GM12878 (cell line): ENCODE data around the gene GRIN2C. TPM values are rescaled to one million over a fixed set of nuclear protein-coding genes. Genes with fewer than 3 reads are reported as not detected.

Source experiments
- ATAC-seq: fragments of 200-7000 bp; cut with Tn5 transposase; 3 replicates; pipeline ENCODE4 v1.9.1; 2020; ENCODE audit warnings: mild to moderate bottlenecking, moderate library complexity
- BruUV-seq: library from RNA; stranded (reverse); fragments of 400-500 nt; replicated peaks from 2 replicates; lab custom pipeline; 2021; lab: Mats Ljungman, UMichigan
- CTCF ChIA-PET: fragments of 300-600 bp; sonication (Branson Sonifier 250); formaldehyde crosslinking; extraction: SDS; loops from one replicate; lab custom pipeline; 2021; ENCODE audit warnings: inconsistent platforms; lab: Yijun Ruan, JAX
- POLR2A ChIA-PET: fragments of 350-600 bp; formaldehyde crosslinking; extraction: SDS; loops from one replicate; lab custom pipeline; 2021; ENCODE audit warnings: inconsistent platforms; lab: Charles Lee
- RAD21 ChIA-PET: fragments of 300-600 bp; sonication (Branson Sonifier 250); formaldehyde crosslinking; loops from one replicate; lab custom pipeline; 2023; ENCODE audit warnings: antibody characterized with exemption; ENCODE audit not compliant: unreplicated experiment; lab: Charles Lee
- SMC1A ChIA-PET: fragments of 300-600 bp; sonication (Branson Sonifier 250); formaldehyde crosslinking; loops from one replicate; lab custom pipeline; 2023; ENCODE audit not compliant: unreplicated experiment, uncharacterized antibody; lab: Charles Lee
- DNase-seq: peaks from one replicate; pipeline ENCODE4 v3.0.0-alpha.2; 2011; ENCODE audit warnings: low read depth, low spot score
- FAIRE-seq: peaks from 3 replicates; lab custom pipeline; 2011; peaks lifted over from hg19 to GRCh38; lab: Jason Lieb, UNC
- H2AFZ ChIP-seq: 2 replicates; pipeline ENCODE4 v1.6.0; 2011; ENCODE audit warnings: low read depth, low read length, control low read depth; ENCODE audit not compliant: control insufficient read depth
- H3K27ac ChIP-seq: 2 replicates; pipeline ENCODE4 v1.5.1; 2011; ENCODE audit warnings: control low read depth; ENCODE audit not compliant: control insufficient read depth, insufficient read depth
- H3K27me3 ChIP-seq, 2 experiments: replicated peaks in 1 of 2; 2 replicates each; pipeline versions ENCODE4 v1.6.0 to v1.6.1; 2011; ENCODE audit warnings: low read length in 1 of 2; ENCODE audit not compliant: control insufficient read depth in 2 of 2, insufficient read depth in 2 of 2
- H3K36me3 ChIP-seq, 2 experiments: 2 replicates each; pipeline ENCODE4 v1.5.1; 2011; ENCODE audit warnings: low read length in 1 of 2; ENCODE audit not compliant: control insufficient read depth in 2 of 2, insufficient read depth in 2 of 2
- H3K4me1 ChIP-seq: 2 replicates; pipeline ENCODE4 v1.6.1; 2011; ENCODE audit warnings: mild to moderate bottlenecking, low read length, moderate library complexity, mixed read lengths; ENCODE audit not compliant: control insufficient read depth, insufficient read depth
- H3K4me2 ChIP-seq: 2 replicates; pipeline ENCODE4 v1.6.0; 2011; ENCODE audit warnings: control low read depth; ENCODE audit not compliant: control insufficient read depth, insufficient read depth
- H3K4me3 ChIP-seq: fragments of 200-600 bp; sonication (generic); 2 replicates; pipeline ENCODE4 v1.5.1; 2016
- H3K79me2 ChIP-seq: 2 replicates; pipeline ENCODE4 v1.6.0; 2011; ENCODE audit warnings: low read length; ENCODE audit not compliant: control insufficient read depth, insufficient read depth
- H3K9ac ChIP-seq: 2 replicates; pipeline ENCODE4 v1.8.0; 2011; ENCODE audit warnings: low read length, control low read depth, mixed read lengths; ENCODE audit not compliant: control insufficient read depth, insufficient read depth
- H3K9me3 ChIP-seq: replicated peaks from 3 replicates; pipeline ENCODE4 v1.5.1; 2011; ENCODE audit warnings: mild to moderate bottlenecking, low read length; ENCODE audit not compliant: control insufficient read depth, insufficient read depth
- H4K20me1 ChIP-seq: 2 replicates; pipeline ENCODE4 v1.6.0; 2011; ENCODE audit not compliant: control insufficient read depth, insufficient read depth
- ATF2 ChIP-seq: IDR thresholded peaks from 2 replicates; pipeline ENCODE4 v1.6.1; 2012; ENCODE audit warnings: low read length, inconsistent platforms
- ATF3 ChIP-seq: IDR thresholded peaks from 2 replicates; pipeline ENCODE4 v1.6.1; 2011; ENCODE audit warnings: low read depth, mild to moderate bottlenecking, low read length, moderate library complexity, borderline replicate concordance; ENCODE audit errors: extremely low read depth
- CHD1 ChIP-seq: IDR thresholded peaks from 2 replicates; pipeline ENCODE4 v1.6.1; 2012; ENCODE audit warnings: low read depth, low read length, improper control_type of control experiment
- DPF2 ChIP-seq: fragments of 450-650 bp; IDR thresholded peaks from 2 replicates; pipeline ENCODE4 v1.6.1; 2017; ENCODE audit warnings: mild to moderate bottlenecking
- IKZF2 ChIP-seq, 2 experiments: fragments of 450-650 bp; IDR thresholded peaks; 2 replicates each; pipeline ENCODE4 v1.6.1; 2017; ENCODE audit warnings: mild to moderate bottlenecking in 2 of 2, moderate library complexity in 2 of 2
- NFIC ChIP-seq: IDR thresholded peaks from 2 replicates; pipeline ENCODE4 v1.6.1; 2012; ENCODE audit warnings: low read depth, mild to moderate bottlenecking, inconsistent platforms, low read length, moderate library complexity
- PAX5 ChIP-seq: IDR thresholded peaks from 2 replicates; pipeline ENCODE4 v1.6.1; 2011; ENCODE audit warnings: low read depth, low read length, borderline replicate concordance
- PKNOX1 ChIP-seq: fragments of 450-650 bp; IDR thresholded peaks from 2 replicates; pipeline ENCODE4 v1.6.1; 2016; ENCODE audit warnings: mild to moderate bottlenecking
- RELA ChIP-seq: fragments of 450-650 bp; IDR thresholded peaks from 2 replicates; pipeline ENCODE4 v1.8.0; 2014; ENCODE audit warnings: borderline replicate concordance; ENCODE audit not compliant: partially characterized antibody
- SIN3A ChIP-seq: IDR thresholded peaks from 2 replicates; pipeline ENCODE4 v1.6.1; 2012; ENCODE audit warnings: low read depth, low read length, improper control_type of control experiment
- SMC3 ChIP-seq: IDR thresholded peaks from 2 replicates; pipeline ENCODE4 v1.6.1; 2011; ENCODE audit warnings: low read length, improper control_type of control experiment, borderline replicate concordance
- SREBF2 ChIP-seq: IDR thresholded peaks from 2 replicates; pipeline ENCODE4 v1.6.1; 2012; ENCODE audit warnings: mild to moderate bottlenecking, low read length
- TAF1 ChIP-seq: IDR thresholded peaks from 2 replicates; pipeline ENCODE4 v1.6.1; 2011; ENCODE audit warnings: mild to moderate bottlenecking, low read depth, low read length, borderline replicate concordance
- TCF3 ChIP-seq: IDR thresholded peaks from 2 replicates; pipeline ENCODE4 v1.6.1; 2012; ENCODE audit warnings: low read depth, mild to moderate bottlenecking, low read length, borderline replicate concordance; ENCODE audit not compliant: insufficient read depth
- TCF7 ChIP-seq: IDR thresholded peaks from 2 replicates; pipeline ENCODE4 v1.6.1; 2014; ENCODE audit warnings: antibody characterized with exemption, borderline replicate concordance
- ZBTB33 ChIP-seq: fragments of 450-650 bp; IDR thresholded peaks from 2 replicates; pipeline ENCODE4 v1.6.1; 2017; ENCODE audit warnings: mild to moderate bottlenecking
- ZNF24 ChIP-seq: fragments of 450-650 bp; IDR thresholded peaks from 2 replicates; pipeline ENCODE4 v1.6.1; 2017; ENCODE audit warnings: antibody characterized with exemption, mild to moderate bottlenecking
- ZNF687 ChIP-seq: fragments of 450-650 bp; IDR thresholded peaks from 2 replicates; pipeline ENCODE4 v1.6.1; 2017; ENCODE audit warnings: mild to moderate bottlenecking, moderate library complexity
- WGBS: methylation state at CpG from one replicate; pipeline ENCODE4 v1.1.6; 2016; ENCODE audit warnings: low lambda C conversion rate; ENCODE audit not compliant: insufficient replicate concordance, insufficient coverage; ENCODE audit errors: missing lambda C conversion rate; 5-methylcytosine and 5-hydroxymethylcytosine counted together
- in situ Hi-C: fragments of 300-500 bp; cut with MboI; formaldehyde crosslinking; loops from 9 replicates; pipeline ENCODE4 v1.14.3; 2018; ENCODE audit warnings: mixed read lengths
- intact Hi-C: fragments of 100-400 bp; cut with micrococcal nuclease; formaldehyde crosslinking; loops from one replicate; pipeline ENCODE4 v1.14.2; 2022; ENCODE audit not compliant: unreplicated experiment
- polyA plus RNA-seq, 11 experiments: library from polyadenylated mRNA; depleted of rRNA in 4 of 11; unstranded in 6 of 11; stranded (reverse) in 5 of 11; fragments of >200 nt; fragmentation: Nextera tagmentation in 4 of 11; fragmentation: Illumina TruSeq in 1 of 11; extraction: Ambion mirVana in 4 of 11; extraction: Trizol in 1 of 11; gene quantifications; 1 replicate in 1 of 11; 2 replicates in 10 of 11; pipeline versions ENCODE4 v1.2.1 to v1.2.3, GENCODE V29; 2011 to 2016; ENCODE audit warnings: inconsistent platforms in 2 of 11, missing spikeins in 2 of 11, low read depth in 1 of 11
- total RNA-seq, 4 experiments: library from RNA; depleted of rRNA in 3 of 4; stranded (reverse); fragments of >200 nt in 3 of 4; fragmentation: Illumina TruSeq in 1 of 4; extraction: Trizol in 1 of 4; gene quantifications; 2 replicates each; pipeline versions ENCODE4 v1.2.1 to v1.2.3, GENCODE V29; 2013 to 2021

Gene GRIN2C
- total and polyA plus RNA-seq, 10 of the 15 experiments (the other 5 are each of a cell fraction or from before 2014, with no cell fraction given), result 0.01 to 0.20 (median 0.11) TPM; not detected in 2

GRCh38 chr17:74796866-74797265, 62.8 kb downstream of the GRIN2C start:
- Histone ChIP-seq H3K27ac (no peak overlapping the region), H3K9me3 (no peaks in the 10 kb centered on the region), H2AFZ (no peak overlapping the region), H3K4me1 (no peaks in the 10 kb centered on the region), H3K36me3 (peaks cover 4 to 6% of the 10 kb centered on the region in 2 experiments; a peak in 3 of 4 replicates), H3K4me3 (no peak overlapping the region), H3K4me2 (no peak overlapping the region), H3K9ac (no peak overlapping the region), H3K79me2 (no peaks in the 10 kb centered on the region), H3K27me3 (no peaks in the 10 kb centered on the region), H4K20me1 (no peaks in the 10 kb centered on the region)
- no TSS peak for BruUV-seq
- no peak for FAIRE-seq
- ChIA-PET POLR2A (no interaction called here), RAD21 (no interaction called here), CTCF (no interaction called here), SMC1A (no interaction called here)
- 96% methylated on average over 6 of the region's 6 CpGs for WGBS
- in situ Hi-C loops, result no loop called here
- TF ChIP-seq SREBF2 (no peak), DPF2 (no peak), NFIC (no peak), TCF7 (no peak), PAX5 (no peak), PKNOX1 (no peak), CHD1 (no peak), RELA (no peak), ATF3 (no peak), ZNF687 (no peak), SMC3 (no peak), IKZF2 (IDR thresholded peaks at IDR 0.05) (no peak), TCF3 (no peak), ATF2 (no peak), ZNF24 (no peak), SIN3A (no peak), ZBTB33 (no peak), TAF1 (no peak)
- no peak for DNase-seq
- ATAC-seq, result no peak
- intact Hi-C loops, result no loop called here
